SK-N-SH (cell line): ENCODE results near the gene THSD7B.

Experiments
- EP300 ChIP-seq, 2 experiments: IDR thresholded peaks; 2 replicates each; pipeline versions ENCODE4 v1.4.0 to v1.6.1; 2012; ENCODE audit warnings: borderline replicate concordance in 1 of 2, low read depth in 1 of 2, low read length in 1 of 2
- GATA2 ChIP-seq: sonication (generic); formaldehyde crosslinking; IDR thresholded peaks from 2 replicates; pipeline ENCODE4 v1.5.0; 2020; ENCODE audit warnings: mild to moderate bottlenecking, missing genetic modification reagents
- JUND ChIP-seq: IDR thresholded peaks from 2 replicates; pipeline ENCODE4 v1.4.0; 2012
- MAX ChIP-seq: IDR thresholded peaks from 2 replicates; pipeline ENCODE4 v1.4.0; 2012; ENCODE audit warnings: low read depth
- NRF1 ChIP-seq: IDR thresholded peaks from 2 replicates; pipeline ENCODE4 v1.6.1; 2012; ENCODE audit warnings: low read depth, mild to moderate bottlenecking, low read length
- POLR2AphosphoS5 ChIP-seq: IDR thresholded peaks from 2 replicates; pipeline ENCODE4 v1.6.1; 2012; ENCODE audit warnings: low read depth, low read length
- TAF1 ChIP-seq: IDR thresholded peaks from 2 replicates; pipeline ENCODE4 v1.6.1; 2012; ENCODE audit warnings: low read depth, mild to moderate bottlenecking, low read length, moderate library complexity, borderline replicate concordance
- TF ChIP-seq, protein P1 (sequence below): fragments of 200-600 bp; sonication (generic); IDR thresholded peaks from 2 replicates; pipeline ENCODE4 v1.6.1; 2017; ENCODE audit warnings: antibody characterized with exemption, mild to moderate bottlenecking, moderate library complexity
- TF ChIP-seq, protein P2 (sequence below): IDR thresholded peaks from 2 replicates; pipeline ENCODE4 v1.6.1; 2012; ENCODE audit warnings: mild to moderate bottlenecking, low read depth, low read length, moderate library complexity
- TF ChIP-seq, protein P3 (sequence below): fragments of 150-350 bp; IDR thresholded peaks from 2 replicates; pipeline ENCODE4 v1.6.1; 2016; ENCODE audit warnings: mild to moderate bottlenecking, low read depth, low read length

DNA sequence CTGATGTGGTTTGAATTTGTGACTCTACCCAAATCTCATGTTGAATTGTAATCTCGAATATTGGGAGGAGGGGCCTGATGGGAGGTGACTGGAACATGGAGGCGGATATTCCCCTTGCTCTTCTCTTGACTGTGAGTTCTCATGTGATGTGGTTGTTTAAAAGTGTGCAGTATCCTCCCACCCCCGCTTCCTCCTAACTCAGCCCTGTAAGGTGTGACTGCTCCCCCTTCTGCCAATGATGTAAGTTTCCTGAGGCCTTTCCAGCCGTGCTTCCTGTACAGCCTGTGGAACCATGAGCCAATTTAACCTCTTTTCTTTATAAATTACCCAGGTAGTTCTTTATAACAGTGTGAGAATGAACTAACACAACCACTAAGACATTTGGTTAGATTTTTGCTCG lies 458.4 kb downstream of the THSD7B start:
- TF ChIP-seq JUND, result no peak
- TF ChIP-seq, protein P1, sequence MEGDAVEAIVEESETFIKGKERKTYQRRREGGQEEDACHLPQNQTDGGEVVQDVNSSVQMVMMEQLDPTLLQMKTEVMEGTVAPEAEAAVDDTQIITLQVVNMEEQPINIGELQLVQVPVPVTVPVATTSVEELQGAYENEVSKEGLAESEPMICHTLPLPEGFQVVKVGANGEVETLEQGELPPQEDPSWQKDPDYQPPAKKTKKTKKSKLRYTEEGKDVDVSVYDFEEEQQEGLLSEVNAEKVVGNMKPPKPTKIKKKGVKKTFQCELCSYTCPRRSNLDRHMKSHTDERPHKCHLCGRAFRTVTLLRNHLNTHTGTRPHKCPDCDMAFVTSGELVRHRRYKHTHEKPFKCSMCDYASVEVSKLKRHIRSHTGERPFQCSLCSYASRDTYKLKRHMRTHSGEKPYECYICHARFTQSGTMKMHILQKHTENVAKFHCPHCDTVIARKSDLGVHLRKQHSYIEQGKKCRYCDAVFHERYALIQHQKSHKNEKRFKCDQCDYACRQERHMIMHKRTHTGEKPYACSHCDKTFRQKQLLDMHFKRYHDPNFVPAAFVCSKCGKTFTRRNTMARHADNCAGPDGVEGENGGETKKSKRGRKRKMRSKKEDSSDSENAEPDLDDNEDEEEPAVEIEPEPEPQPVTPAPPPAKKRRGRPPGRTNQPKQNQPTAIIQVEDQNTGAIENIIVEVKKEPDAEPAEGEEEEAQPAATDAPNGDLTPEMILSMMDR, result no peak
- no peak for TF ChIP-seq NRF1
- TF ChIP-seq, protein P2, sequence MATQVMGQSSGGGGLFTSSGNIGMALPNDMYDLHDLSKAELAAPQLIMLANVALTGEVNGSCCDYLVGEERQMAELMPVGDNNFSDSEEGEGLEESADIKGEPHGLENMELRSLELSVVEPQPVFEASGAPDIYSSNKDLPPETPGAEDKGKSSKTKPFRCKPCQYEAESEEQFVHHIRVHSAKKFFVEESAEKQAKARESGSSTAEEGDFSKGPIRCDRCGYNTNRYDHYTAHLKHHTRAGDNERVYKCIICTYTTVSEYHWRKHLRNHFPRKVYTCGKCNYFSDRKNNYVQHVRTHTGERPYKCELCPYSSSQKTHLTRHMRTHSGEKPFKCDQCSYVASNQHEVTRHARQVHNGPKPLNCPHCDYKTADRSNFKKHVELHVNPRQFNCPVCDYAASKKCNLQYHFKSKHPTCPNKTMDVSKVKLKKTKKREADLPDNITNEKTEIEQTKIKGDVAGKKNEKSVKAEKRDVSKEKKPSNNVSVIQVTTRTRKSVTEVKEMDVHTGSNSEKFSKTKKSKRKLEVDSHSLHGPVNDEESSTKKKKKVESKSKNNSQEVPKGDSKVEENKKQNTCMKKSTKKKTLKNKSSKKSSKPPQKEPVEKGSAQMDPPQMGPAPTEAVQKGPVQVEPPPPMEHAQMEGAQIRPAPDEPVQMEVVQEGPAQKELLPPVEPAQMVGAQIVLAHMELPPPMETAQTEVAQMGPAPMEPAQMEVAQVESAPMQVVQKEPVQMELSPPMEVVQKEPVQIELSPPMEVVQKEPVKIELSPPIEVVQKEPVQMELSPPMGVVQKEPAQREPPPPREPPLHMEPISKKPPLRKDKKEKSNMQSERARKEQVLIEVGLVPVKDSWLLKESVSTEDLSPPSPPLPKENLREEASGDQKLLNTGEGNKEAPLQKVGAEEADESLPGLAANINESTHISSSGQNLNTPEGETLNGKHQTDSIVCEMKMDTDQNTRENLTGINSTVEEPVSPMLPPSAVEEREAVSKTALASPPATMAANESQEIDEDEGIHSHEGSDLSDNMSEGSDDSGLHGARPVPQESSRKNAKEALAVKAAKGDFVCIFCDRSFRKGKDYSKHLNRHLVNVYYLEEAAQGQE, result no peak
- no peak for TF ChIP-seq POLR2AphosphoS5
- TF ChIP-seq EP300 (IDR thresholded peaks at IDR 0.05; ENCODE audit: borderline replicate concordance in 1 of 2, low read depth in 1 of 2, low read length in 1 of 2), result no peak
- no peak for TF ChIP-seq TAF1
- TF ChIP-seq GATA2, result no peak
- TF ChIP-seq MAX, result no peak
- TF ChIP-seq, protein P3, sequence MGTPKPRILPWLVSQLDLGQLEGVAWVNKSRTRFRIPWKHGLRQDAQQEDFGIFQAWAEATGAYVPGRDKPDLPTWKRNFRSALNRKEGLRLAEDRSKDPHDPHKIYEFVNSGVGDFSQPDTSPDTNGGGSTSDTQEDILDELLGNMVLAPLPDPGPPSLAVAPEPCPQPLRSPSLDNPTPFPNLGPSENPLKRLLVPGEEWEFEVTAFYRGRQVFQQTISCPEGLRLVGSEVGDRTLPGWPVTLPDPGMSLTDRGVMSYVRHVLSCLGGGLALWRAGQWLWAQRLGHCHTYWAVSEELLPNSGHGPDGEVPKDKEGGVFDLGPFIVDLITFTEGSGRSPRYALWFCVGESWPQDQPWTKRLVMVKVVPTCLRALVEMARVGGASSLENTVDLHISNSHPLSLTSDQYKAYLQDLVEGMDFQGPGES, result no peak
